HepG2 (cell line): ENCODE results near the gene NUDT15. TPM values are rescaled to one million over a fixed set of nuclear protein-coding genes. Genes with fewer than 3 reads are reported as not detected.

Experiments
- CTCF ChIP-seq: sonication (generic); formaldehyde crosslinking; IDR thresholded peaks from 2 replicates; pipeline ENCODE4 v1.5.0; 2020; ENCODE audit warnings: mild to moderate bottlenecking, missing genetic modification reagents, moderate library complexity
- ELF3 ChIP-seq: IDR thresholded peaks from 2 replicates; pipeline ENCODE4 v1.6.1; 2016; ENCODE audit warnings: missing genetic modification reagents, missing compliant biosample characterization
- GATAD1 ChIP-seq: IDR thresholded peaks from 2 replicates; pipeline ENCODE4 v1.6.1; 2016; ENCODE audit warnings: missing genetic modification reagents, missing compliant biosample characterization
- KDM2A ChIP-seq: sonication (generic); formaldehyde crosslinking; IDR thresholded peaks from 2 replicates; pipeline ENCODE4 v1.4.0; 2020; ENCODE audit warnings: low read depth, missing genetic modification reagents, borderline replicate concordance
- MAZ ChIP-seq, 2 experiments: sonication (generic) in 1 of 2; formaldehyde crosslinking in 1 of 2; IDR thresholded peaks; 2 replicates each; pipeline versions ENCODE4 v1.5.0 to v1.6.1; 2012 to 2020; ENCODE audit warnings: low read depth in 2 of 2, mild to moderate bottlenecking in 2 of 2, borderline replicate concordance in 1 of 2, improper control_type of control experiment in 1 of 2, low read length in 1 of 2, missing genetic modification reagents in 1 of 2, moderate library complexity in 1 of 2
- NCOA2 ChIP-seq: sonication (generic); formaldehyde crosslinking; IDR thresholded peaks from 2 replicates; pipeline ENCODE4 v1.8.0; 2022; ENCODE audit warnings: inconsistent platforms
- STAG1 ChIP-seq: sonication (generic); formaldehyde crosslinking; IDR thresholded peaks from 2 replicates; pipeline ENCODE4 v1.4.0; 2020; ENCODE audit warnings: missing genetic modification reagents
- TBX2 ChIP-seq: sonication (generic); formaldehyde crosslinking; IDR thresholded peaks from 2 replicates; pipeline ENCODE4 v1.5.0; 2020; ENCODE audit warnings: missing genetic modification reagents, mild to moderate bottlenecking, borderline replicate concordance
- ZFP36L1 ChIP-seq: sonication (generic); formaldehyde crosslinking; IDR thresholded peaks from 2 replicates; pipeline ENCODE4 v1.8.0; 2022; ENCODE audit warnings: mild to moderate bottlenecking, missing genetic modification reagents, moderate library complexity
- ZGPAT ChIP-seq: IDR thresholded peaks from 2 replicates; pipeline ENCODE4 v1.6.1; 2016; ENCODE audit warnings: mild to moderate bottlenecking
- ZMYM3 ChIP-seq: sonication (generic); formaldehyde crosslinking; IDR thresholded peaks from 2 replicates; pipeline ENCODE4 v1.5.1; 2020; ENCODE audit warnings: mild to moderate bottlenecking, missing genetic modification reagents
- ZNF563 ChIP-seq: sonication (generic); formaldehyde crosslinking; IDR thresholded peaks from 2 replicates; pipeline ENCODE4 v1.8.0; 2022; ENCODE audit warnings: mild to moderate bottlenecking, moderate library complexity, missing genetic modification reagents
- ZNF678 ChIP-seq: sonication (generic); formaldehyde crosslinking; IDR thresholded peaks from 2 replicates; pipeline ENCODE4 v1.4.0; 2020; ENCODE audit warnings: mild to moderate bottlenecking, missing genetic modification reagents
- polyA plus RNA-seq, 8 experiments: library from polyadenylated mRNA; depleted of rRNA in 3 of 8; stranded (reverse) in 7 of 8; unstranded in 1 of 8; fragments of >200 nt; fragmentation: Illumina TruSeq in 4 of 8; extraction: Trizol in 4 of 8; gene quantifications; 2 replicates each; pipeline versions ENCODE4 v1.2.1 to v1.2.3, GENCODE V29; 2011 to 2016; ENCODE audit warnings: low read depth in 4 of 8, missing spikeins in 1 of 8, mixed read lengths in 1 of 8; ENCODE audit not compliant: insufficient read depth in 1 of 8
- total RNA-seq, 5 experiments: library from RNA; depleted of rRNA; stranded (reverse); fragments of >200 nt; fragmentation: Illumina TruSeq; extraction: Trizol; gene quantifications; 2 replicates each; pipeline ENCODE4 v1.2.3, GENCODE V29; 2016; ENCODE audit warnings: low read depth in 1 of 5
- TF ChIP-seq, protein P1 (sequence below): sonication (generic); formaldehyde crosslinking; IDR thresholded peaks from 2 replicates; pipeline ENCODE4 v1.5.1; 2020; ENCODE audit warnings: mild to moderate bottlenecking, missing genetic modification reagents, moderate library complexity
- TF ChIP-seq, protein P2 (sequence below): sonication (generic); formaldehyde crosslinking; IDR thresholded peaks from 2 replicates; pipeline ENCODE4 v1.9.0; 2021; ENCODE audit warnings: missing genetic modification reagents, borderline replicate concordance
- TF ChIP-seq, protein P3 (sequence below): IDR thresholded peaks from 2 replicates; pipeline ENCODE4 v1.6.1; 2018; ENCODE audit warnings: missing genetic modification reagents

The NUDT15 gene
- total and polyA plus RNA-seq, 2 of the 13 experiments (the other 11 are each of a cell fraction or from before 2014, with no cell fraction given) = 21.3 to 47.3 TPM

- TF ChIP-seq ZGPAT (CRISPR knock-in tag) (peak; percentile 64), NCOA2 (CRISPR knock-in tag) (peak; percentile 19; the same call in 1 of the 2 replicates), STAG1 (CRISPR knock-in tag) (peak; percentile 48), ZMYM3 (CRISPR knock-in tag) (peak; percentile 96), TBX2 (peak; percentile 77; the same call in 1 of the 2 replicates), MAZ (IDR thresholded peaks at IDR 0.05; ENCODE audit: borderline replicate concordance, low read depth, low read length) (peak; percentile 52; the same call in 1 of the 2 replicates), MAZ (CRISPR knock-in tag; IDR thresholded peaks at IDR 0.05; ENCODE audit: low read depth) (peak; percentile 56; the same call in 1 of the 2 replicates), GATAD1 (CRISPR knock-in tag) (peak; percentile 91), ELF3 (CRISPR knock-in tag) (peak; percentile 60; the same call in 1 of the 2 replicates), KDM2A (peak; percentile 96), ZNF678 (CRISPR knock-in tag) (0 out of 2 replicates have a peak, but pooled peaks have one; percentile 58), CTCF (CRISPR knock-in tag) (peak; percentile 52), ZNF563 (CRISPR knock-in tag) (peak; percentile 85), ZFP36L1 (CRISPR knock-in tag) (no peak)
- TF ChIP-seq, protein P1, sequence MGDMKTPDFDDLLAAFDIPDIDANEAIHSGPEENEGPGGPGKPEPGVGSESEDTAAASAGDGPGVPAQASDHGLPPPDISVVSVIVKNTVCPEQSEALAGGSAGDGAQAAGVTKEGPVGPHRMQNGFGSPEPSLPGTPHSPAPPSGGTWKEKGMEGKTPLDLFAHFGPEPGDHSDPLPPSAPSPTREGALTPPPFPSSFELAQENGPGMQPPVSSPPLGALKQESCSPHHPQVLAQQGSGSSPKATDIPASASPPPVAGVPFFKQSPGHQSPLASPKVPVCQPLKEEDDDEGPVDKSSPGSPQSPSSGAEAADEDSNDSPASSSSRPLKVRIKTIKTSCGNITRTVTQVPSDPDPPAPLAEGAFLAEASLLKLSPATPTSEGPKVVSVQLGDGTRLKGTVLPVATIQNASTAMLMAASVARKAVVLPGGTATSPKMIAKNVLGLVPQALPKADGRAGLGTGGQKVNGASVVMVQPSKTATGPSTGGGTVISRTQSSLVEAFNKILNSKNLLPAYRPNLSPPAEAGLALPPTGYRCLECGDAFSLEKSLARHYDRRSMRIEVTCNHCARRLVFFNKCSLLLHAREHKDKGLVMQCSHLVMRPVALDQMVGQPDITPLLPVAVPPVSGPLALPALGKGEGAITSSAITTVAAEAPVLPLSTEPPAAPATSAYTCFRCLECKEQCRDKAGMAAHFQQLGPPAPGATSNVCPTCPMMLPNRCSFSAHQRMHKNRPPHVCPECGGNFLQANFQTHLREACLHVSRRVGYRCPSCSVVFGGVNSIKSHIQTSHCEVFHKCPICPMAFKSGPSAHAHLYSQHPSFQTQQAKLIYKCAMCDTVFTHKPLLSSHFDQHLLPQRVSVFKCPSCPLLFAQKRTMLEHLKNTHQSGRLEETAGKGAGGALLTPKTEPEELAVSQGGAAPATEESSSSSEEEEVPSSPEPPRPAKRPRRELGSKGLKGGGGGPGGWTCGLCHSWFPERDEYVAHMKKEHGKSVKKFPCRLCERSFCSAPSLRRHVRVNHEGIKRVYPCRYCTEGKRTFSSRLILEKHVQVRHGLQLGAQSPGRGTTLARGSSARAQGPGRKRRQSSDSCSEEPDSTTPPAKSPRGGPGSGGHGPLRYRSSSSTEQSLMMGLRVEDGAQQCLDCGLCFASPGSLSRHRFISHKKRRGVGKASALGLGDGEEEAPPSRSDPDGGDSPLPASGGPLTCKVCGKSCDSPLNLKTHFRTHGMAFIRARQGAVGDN (CRISPR knock-in tag) = peak; percentile 86
- TF ChIP-seq, protein P2, sequence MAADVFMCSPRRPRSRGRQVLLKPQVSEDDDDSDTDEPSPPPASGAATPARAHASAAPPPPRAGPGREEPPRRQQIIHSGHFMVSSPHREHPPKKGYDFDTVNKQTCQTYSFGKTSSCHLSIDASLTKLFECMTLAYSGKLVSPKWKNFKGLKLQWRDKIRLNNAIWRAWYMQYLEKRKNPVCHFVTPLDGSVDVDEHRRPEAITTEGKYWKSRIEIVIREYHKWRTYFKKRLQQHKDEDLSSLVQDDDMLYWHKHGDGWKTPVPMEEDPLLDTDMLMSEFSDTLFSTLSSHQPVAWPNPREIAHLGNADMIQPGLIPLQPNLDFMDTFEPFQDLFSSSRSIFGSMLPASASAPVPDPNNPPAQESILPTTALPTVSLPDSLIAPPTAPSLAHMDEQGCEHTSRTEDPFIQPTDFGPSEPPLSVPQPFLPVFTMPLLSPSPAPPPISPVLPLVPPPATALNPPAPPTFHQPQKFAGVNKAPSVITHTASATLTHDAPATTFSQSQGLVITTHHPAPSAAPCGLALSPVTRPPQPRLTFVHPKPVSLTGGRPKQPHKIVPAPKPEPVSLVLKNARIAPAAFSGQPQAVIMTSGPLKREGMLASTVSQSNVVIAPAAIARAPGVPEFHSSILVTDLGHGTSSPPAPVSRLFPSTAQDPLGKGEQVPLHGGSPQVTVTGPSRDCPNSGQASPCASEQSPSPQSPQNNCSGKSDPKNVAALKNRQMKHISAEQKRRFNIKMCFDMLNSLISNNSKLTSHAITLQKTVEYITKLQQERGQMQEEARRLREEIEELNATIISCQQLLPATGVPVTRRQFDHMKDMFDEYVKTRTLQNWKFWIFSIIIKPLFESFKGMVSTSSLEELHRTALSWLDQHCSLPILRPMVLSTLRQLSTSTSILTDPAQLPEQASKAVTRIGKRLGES (CRISPR knock-in tag) = no peak
- TF ChIP-seq, protein P3, sequence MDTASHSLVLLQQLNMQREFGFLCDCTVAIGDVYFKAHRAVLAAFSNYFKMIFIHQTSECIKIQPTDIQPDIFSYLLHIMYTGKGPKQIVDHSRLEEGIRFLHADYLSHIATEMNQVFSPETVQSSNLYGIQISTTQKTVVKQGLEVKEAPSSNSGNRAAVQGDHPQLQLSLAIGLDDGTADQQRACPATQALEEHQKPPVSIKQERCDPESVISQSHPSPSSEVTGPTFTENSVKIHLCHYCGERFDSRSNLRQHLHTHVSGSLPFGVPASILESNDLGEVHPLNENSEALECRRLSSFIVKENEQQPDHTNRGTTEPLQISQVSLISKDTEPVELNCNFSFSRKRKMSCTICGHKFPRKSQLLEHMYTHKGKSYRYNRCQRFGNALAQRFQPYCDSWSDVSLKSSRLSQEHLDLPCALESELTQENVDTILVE = peak; percentile 68; the same call in 1 of the 2 replicates
Measured at GRCh38 chr13:48001114-48001881, 36.2 kb upstream of the NUDT15 start, which contains the start of gene SUCLA2 (continued).
